Ishikawa (cell line): ENCODE data around the gene CLMN.

Source experiments
- CEBPB ChIP-seq: IDR thresholded peaks from 2 replicates; pipeline ENCODE4 v1.6.1; 2012
- CREB1 ChIP-seq: IDR thresholded peaks from 2 replicates; pipeline ENCODE4 v1.6.1; 2012; ENCODE audit warnings: low read depth
- EGR1 ChIP-seq: IDR thresholded peaks from 2 replicates; pipeline ENCODE4 v1.6.1; 2012
- EP300 ChIP-seq: IDR thresholded peaks from 2 replicates; pipeline ENCODE4 v1.6.1; 2012; ENCODE audit warnings: borderline replicate concordance
- FOXM1 ChIP-seq: IDR thresholded peaks from 2 replicates; pipeline ENCODE4 v1.6.1; 2012; ENCODE audit warnings: low read depth, borderline replicate concordance
- RAD21 ChIP-seq: IDR thresholded peaks from 2 replicates; pipeline ENCODE4 v1.6.1; 2012; ENCODE audit warnings: low read depth
- TAF1 ChIP-seq: IDR thresholded peaks from 2 replicates; pipeline ENCODE4 v1.6.1; 2012; ENCODE audit warnings: low read depth, mild to moderate bottlenecking
- TCF12 ChIP-seq: IDR thresholded peaks from 2 replicates; pipeline ENCODE4 v1.6.1; 2012; ENCODE audit warnings: low read depth
- TEAD4 ChIP-seq: IDR thresholded peaks from 2 replicates; pipeline ENCODE4 v1.6.1; 2012
- YY1 ChIP-seq: IDR thresholded peaks from 2 replicates; pipeline ENCODE4 v1.6.1; 2012; ENCODE audit warnings: low read depth
- ZBTB7A ChIP-seq: IDR thresholded peaks from 2 replicates; pipeline ENCODE4 v1.6.1; 2012; ENCODE audit warnings: low read depth
- TF ChIP-seq, protein P1 (sequence below): IDR thresholded peaks from 2 replicates; pipeline ENCODE4 v1.6.1; 2012
- TF ChIP-seq, protein P2 (sequence below): IDR thresholded peaks from 2 replicates; pipeline ENCODE4 v1.6.1; 2012
- TF ChIP-seq, protein P3 (sequence below): IDR thresholded peaks from 2 replicates; pipeline ENCODE4 v1.6.1; 2012; ENCODE audit warnings: low read depth, mild to moderate bottlenecking

CLMN gene

DNA sequence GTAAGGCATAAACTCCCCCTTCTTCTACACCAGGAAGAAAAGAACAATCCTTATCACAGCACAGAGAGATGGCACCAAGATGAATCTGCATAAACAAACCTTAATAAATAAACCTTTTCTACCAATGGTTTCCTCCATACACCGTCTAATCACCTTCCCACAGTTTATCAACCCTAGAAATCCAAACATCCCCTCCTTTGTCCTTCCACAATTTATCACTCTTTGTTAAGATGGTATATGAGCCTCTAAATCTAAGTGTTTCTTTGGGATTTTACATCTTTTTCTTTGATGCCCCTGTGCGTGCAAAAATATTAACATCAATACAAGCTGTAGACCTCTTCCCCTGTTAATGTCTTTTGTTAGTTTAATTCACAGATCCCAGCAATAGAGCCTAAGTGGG, 174.9 kb downstream of the CLMN start:
- TF ChIP-seq, protein P1, sequence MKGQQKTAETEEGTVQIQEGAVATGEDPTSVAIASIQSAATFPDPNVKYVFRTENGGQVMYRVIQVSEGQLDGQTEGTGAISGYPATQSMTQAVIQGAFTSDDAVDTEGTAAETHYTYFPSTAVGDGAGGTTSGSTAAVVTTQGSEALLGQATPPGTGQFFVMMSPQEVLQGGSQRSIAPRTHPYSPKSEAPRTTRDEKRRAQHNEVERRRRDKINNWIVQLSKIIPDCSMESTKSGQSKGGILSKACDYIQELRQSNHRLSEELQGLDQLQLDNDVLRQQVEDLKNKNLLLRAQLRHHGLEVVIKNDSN, result no peak
- TF ChIP-seq TCF12 (no peak), YY1 (no peak), ZBTB7A (no peak), CEBPB (no peak), EP300 (no peak)
- TF ChIP-seq, protein P2, sequence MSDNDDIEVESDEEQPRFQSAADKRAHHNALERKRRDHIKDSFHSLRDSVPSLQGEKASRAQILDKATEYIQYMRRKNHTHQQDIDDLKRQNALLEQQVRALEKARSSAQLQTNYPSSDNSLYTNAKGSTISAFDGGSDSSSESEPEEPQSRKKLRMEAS, result no peak

DNA sequence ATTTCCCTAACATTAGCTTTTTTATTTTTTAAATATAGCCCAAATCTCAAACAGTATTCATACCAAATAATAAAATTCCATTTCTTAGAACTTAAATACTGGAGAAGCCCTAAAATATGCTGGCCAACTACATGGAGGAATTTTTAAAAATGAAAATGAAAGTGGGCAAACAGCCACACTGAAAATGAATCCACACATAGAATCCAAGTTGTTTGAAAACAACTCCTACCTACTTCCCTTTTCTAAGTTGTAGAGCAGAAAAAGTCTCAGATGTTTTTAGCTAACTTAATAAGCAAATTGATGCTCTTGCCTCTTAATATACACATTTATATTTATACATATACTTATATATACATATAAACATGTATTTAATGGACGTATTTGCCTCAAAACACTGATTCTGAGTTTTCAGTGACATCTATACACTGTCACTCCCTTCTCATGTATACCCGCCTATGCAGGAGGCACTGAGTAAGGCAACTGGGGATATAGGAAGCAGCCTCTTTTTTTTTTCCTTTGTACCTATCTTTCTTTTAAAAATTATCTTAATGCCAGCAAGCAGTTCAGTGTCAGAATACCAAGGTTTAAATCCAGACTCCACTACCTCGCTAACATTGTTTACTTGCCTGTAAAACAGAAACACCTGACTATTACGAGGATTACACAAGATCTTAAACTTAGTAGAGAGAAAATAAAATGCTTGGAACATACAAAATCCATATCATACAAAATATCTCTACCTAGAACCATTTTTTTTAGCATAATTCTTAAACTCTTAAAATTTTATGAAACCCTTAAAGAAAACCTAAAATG, 175.7 kb downstream of the CLMN start:
- no peak for TF ChIP-seq CREB1
- TF ChIP-seq CEBPB, result no peak
- no peak for TF ChIP-seq TAF1
- TF ChIP-seq, protein P2, result no peak
- no peak for TF ChIP-seq RAD21

DNA sequence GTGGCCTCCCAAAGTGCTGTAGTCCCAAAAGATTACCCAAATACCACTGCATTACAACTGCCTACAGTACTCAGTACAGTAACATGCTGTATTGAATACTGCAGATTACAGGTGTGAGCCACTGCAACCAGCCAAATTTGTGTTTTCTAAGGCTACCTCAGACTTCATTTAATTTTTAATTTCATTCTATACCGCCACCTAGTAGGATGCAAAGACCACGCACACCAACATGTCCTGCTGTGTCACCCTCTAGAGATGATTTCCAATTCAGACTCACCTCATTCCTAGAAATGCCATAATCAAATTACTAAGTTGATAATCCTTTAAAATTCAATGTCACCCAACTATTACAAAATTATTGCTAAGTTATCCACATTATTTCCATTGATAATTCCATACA, 177.5 kb downstream of the CLMN start:
- TF ChIP-seq, protein P3, sequence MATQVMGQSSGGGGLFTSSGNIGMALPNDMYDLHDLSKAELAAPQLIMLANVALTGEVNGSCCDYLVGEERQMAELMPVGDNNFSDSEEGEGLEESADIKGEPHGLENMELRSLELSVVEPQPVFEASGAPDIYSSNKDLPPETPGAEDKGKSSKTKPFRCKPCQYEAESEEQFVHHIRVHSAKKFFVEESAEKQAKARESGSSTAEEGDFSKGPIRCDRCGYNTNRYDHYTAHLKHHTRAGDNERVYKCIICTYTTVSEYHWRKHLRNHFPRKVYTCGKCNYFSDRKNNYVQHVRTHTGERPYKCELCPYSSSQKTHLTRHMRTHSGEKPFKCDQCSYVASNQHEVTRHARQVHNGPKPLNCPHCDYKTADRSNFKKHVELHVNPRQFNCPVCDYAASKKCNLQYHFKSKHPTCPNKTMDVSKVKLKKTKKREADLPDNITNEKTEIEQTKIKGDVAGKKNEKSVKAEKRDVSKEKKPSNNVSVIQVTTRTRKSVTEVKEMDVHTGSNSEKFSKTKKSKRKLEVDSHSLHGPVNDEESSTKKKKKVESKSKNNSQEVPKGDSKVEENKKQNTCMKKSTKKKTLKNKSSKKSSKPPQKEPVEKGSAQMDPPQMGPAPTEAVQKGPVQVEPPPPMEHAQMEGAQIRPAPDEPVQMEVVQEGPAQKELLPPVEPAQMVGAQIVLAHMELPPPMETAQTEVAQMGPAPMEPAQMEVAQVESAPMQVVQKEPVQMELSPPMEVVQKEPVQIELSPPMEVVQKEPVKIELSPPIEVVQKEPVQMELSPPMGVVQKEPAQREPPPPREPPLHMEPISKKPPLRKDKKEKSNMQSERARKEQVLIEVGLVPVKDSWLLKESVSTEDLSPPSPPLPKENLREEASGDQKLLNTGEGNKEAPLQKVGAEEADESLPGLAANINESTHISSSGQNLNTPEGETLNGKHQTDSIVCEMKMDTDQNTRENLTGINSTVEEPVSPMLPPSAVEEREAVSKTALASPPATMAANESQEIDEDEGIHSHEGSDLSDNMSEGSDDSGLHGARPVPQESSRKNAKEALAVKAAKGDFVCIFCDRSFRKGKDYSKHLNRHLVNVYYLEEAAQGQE, result no peak
- TF ChIP-seq EGR1 (no peak), FOXM1 (no peak), CREB1 (no peak), YY1 (no peak), RAD21 (no peak), TCF12 (no peak), EP300 (no peak), TAF1 (no peak), CEBPB (no peak), ZBTB7A (no peak)
- TF ChIP-seq, protein P1, result no peak
- TF ChIP-seq, protein P2, result no peak

DNA sequence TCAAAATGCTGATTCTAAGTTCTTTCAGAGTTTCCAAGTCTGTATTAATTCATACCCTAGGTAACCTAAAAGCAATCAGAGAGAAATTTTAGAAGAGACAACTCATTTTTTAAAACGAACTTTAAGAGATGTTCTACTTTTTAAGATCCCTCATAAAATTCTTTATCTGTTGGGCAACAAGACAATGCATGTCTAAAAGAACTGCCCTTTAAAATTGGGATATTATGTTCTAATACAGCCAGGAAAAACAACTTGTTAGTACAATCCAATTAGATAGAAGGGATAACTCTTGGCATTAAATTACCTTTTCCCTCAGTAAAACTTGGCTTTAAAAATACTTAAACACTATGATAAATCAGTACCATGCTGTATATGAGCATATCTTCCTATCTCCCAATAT, 178.0 kb downstream of the CLMN start:
- no peak for TF ChIP-seq ZBTB7A
- TF ChIP-seq RAD21, result no peak
- no peak for TF ChIP-seq EGR1
- TF ChIP-seq, protein P2, result no peak
- no peak for TF ChIP-seq EP300
- no peak for TF ChIP-seq FOXM1
- TF ChIP-seq, protein P1, result no peak
- TF ChIP-seq TAF1, result no peak

DNA sequence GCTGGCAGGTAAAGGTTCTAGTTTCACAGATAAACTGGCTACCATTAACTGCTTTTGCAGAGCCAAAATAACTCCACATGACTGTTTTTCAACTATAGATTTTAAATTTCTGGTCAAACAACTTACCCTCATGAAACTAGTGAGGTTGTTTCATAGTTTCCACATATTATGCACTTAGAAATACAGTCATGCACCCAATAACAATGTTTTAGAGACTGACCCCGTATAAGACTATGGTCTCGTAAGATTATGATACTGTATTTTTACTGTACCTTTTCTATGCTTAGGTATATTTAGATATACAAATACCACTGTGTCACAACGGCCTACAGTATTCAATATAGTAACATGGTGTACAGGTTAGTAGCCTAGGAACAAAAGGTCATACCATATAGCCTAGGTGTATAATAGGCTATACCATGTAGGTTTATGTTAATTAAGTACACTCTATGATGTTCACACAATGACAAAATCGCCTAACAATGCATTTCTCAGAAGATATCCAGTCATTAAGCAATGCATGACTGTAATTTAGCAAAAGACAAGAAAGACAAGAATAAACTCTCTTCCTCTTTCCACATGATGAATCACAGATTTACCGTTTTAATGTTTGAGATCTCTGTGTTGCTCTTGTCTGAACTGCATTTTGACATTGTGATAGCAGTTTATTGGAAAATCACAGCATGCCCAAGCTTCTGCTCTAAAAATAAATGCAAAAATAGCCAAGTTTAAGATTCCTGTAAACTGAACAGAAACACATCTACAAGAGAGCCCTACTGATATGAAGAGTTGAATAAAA, 179.4 kb downstream of the CLMN start:
- TF ChIP-seq, protein P1, result no peak
- TF ChIP-seq ZBTB7A, result no peak
- TF ChIP-seq YY1, result no peak
- no peak for TF ChIP-seq CEBPB
- TF ChIP-seq, protein P3, result no peak
- no peak for TF ChIP-seq TEAD4
- TF ChIP-seq CREB1, result no peak
- TF ChIP-seq EGR1, result no peak
- TF ChIP-seq FOXM1, result no peak
- no peak for TF ChIP-seq TAF1
- TF ChIP-seq RAD21, result no peak
- TF ChIP-seq EP300, result no peak
- TF ChIP-seq TCF12, result no peak
